Endothelial cell of umbilical vein (primary cell): ENCODE measurements around the gene HTT-AS. TPM values are rescaled to one million over a fixed set of nuclear protein-coding genes. Genes with fewer than 3 reads are reported as not detected.

Experiments used
- BruUV-seq: library from RNA; stranded (reverse); fragments of 400-500 nt; replicated peaks from 2 replicates; lab custom pipeline; 2021; lab: Mats Ljungman, UMichigan
- CTCF ChIA-PET: fragments of 300-600, 350-600 bp; sonication (Branson Sonifier 250); formaldehyde crosslinking; loops from one replicate; lab custom pipeline; 2021; ENCODE audit warnings: antibody characterized with exemption, inconsistent platforms; lab: Charles Lee
- POLR2A ChIA-PET: fragments of 300-600, 350-600 bp; sonication (Branson Sonifier 250); formaldehyde crosslinking; loops from one replicate; lab custom pipeline; 2021; ENCODE audit warnings: antibody characterized with exemption, inconsistent platforms; lab: Charles Lee
- DNase-seq: peaks from one replicate; pipeline ENCODE4 v3.0.0-alpha.2; 2011; ENCODE audit warnings: low read depth, low spot score
- FAIRE-seq: peaks from 2 replicates; lab custom pipeline; 2011; peaks lifted over from hg19 to GRCh38; lab: Jason Lieb, UNC
- H2AFZ ChIP-seq: 2 replicates; pipeline ENCODE4 v1.6.0; 2012; ENCODE audit warnings: low read depth, low read length, control low read depth, inconsistent platforms
- H3K27ac ChIP-seq: 2 replicates; pipeline ENCODE4 v1.5.1; 2011; ENCODE audit warnings: low read depth, mild to moderate bottlenecking, control low read depth, low read length, moderate library complexity; ENCODE audit not compliant: insufficient read depth
- H3K27me3 ChIP-seq, 2 experiments: 2 replicates each; pipeline versions ENCODE4 v1.6.0 to v1.6.1; 2011; ENCODE audit warnings: low read length in 2 of 2, mixed read lengths in 1 of 2; ENCODE audit not compliant: control insufficient read depth in 2 of 2, insufficient read depth in 2 of 2
- H3K36me3 ChIP-seq, 2 experiments: 2 replicates in 1 of 2; 3 replicates in 1 of 2; pipeline ENCODE4 v1.5.1; 2011; ENCODE audit warnings: low read length in 2 of 2, mild to moderate bottlenecking in 1 of 2, moderate library complexity in 1 of 2; ENCODE audit not compliant: control insufficient read depth in 2 of 2, insufficient read depth in 2 of 2; ENCODE audit errors: extremely low read depth in 1 of 2
- H3K4me1 ChIP-seq: 3 replicates; pipeline ENCODE4 v1.5.1; 2011; ENCODE audit warnings: mild to moderate bottlenecking, low read length; ENCODE audit not compliant: control insufficient read depth, insufficient read depth; ENCODE audit errors: extremely low read depth
- H3K4me2 ChIP-seq: 2 replicates; pipeline ENCODE4 v1.6.1; 2011; ENCODE audit warnings: low read length, control low read depth, mixed read lengths; ENCODE audit not compliant: insufficient read depth
- H3K4me3 ChIP-seq, 3 experiments: fragments of 200-600 bp in 1 of 3; sonication (generic), shearing (Covaris generic) in 1 of 3; replicated peaks in 1 of 3; 2 replicates each; pipeline ENCODE4 v1.5.1; 2011 to 2016; ENCODE audit warnings: control low read depth in 3 of 3, low read length in 3 of 3, mild to moderate bottlenecking in 2 of 3, inconsistent platforms in 1 of 3, low read depth in 1 of 3, moderate library complexity in 1 of 3; ENCODE audit not compliant: insufficient read depth in 1 of 3
- H3K79me2 ChIP-seq: 2 replicates; pipeline ENCODE4 v1.6.0; 2012; ENCODE audit warnings: low read length, inconsistent platforms; ENCODE audit not compliant: control insufficient read depth, insufficient read depth
- H3K9ac ChIP-seq: replicated peaks from 2 replicates; pipeline ENCODE3; 2011; ENCODE audit warnings: low read length, control low read depth; ENCODE audit not compliant: insufficient read depth; ENCODE audit errors: extremely low read depth
- H3K9me1 ChIP-seq: replicated peaks from 3 replicates; pipeline ENCODE4 v1.6.0; 2011; ENCODE audit warnings: mild to moderate bottlenecking, low read length; ENCODE audit not compliant: control insufficient read depth, insufficient read depth; ENCODE audit errors: extremely low read depth
- H3K9me3 ChIP-seq: replicated peaks from 2 replicates; pipeline ENCODE4 v1.5.1; 2012; ENCODE audit warnings: low read length, inconsistent platforms; ENCODE audit not compliant: control insufficient read depth, insufficient read depth
- H4K20me1 ChIP-seq: replicated peaks from 2 replicates; pipeline ENCODE3; 2011; ENCODE audit warnings: mild to moderate bottlenecking, low read length; ENCODE audit not compliant: control insufficient read depth, insufficient read depth; ENCODE audit errors: extremely low read depth
- JUN ChIP-seq: IDR thresholded peaks from 2 replicates; pipeline ENCODE4 v1.6.1; 2011; ENCODE audit warnings: borderline replicate concordance, low read depth; ENCODE audit not compliant: insufficient read length, insufficient read depth
- POLR2AphosphoS5 ChIP-seq: IDR thresholded peaks from 2 replicates; pipeline ENCODE4 v1.6.1; 2012; ENCODE audit warnings: low read depth, mild to moderate bottlenecking, control low read depth, low read length, moderate library complexity; ENCODE audit not compliant: insufficient read depth
- dilution Hi-C: fragments of 300-500 bp; cut with MboI; formaldehyde crosslinking; loops from one replicate; pipeline ENCODE4 v1.15.0; 2019; ENCODE audit warnings: low sequenced_read_pairs; ENCODE audit not compliant: extremely low pct_ligation_motif_present
- intact Hi-C: fragments of 100-400 bp; cut with micrococcal nuclease; formaldehyde crosslinking; loops from one replicate; pipeline ENCODE4 v1.10.0; 2022
- polyA plus RNA-seq, 4 experiments: library from polyadenylated mRNA; depleted of rRNA in 3 of 4; stranded (reverse) in 3 of 4; unstranded in 1 of 4; fragments of >200 nt; gene quantifications; 2 replicates each; pipeline versions ENCODE4 v1.2.1 to v1.2.3, GENCODE V29; 2011 to 2012; ENCODE audit warnings: missing spikeins in 1 of 4
- total RNA-seq: library from RNA; stranded (reverse); gene quantifications from 2 replicates; pipeline ENCODE4 v1.2.3, GENCODE V29; 2021
- TF ChIP-seq, protein P1 (sequence below), 2 donors: IDR thresholded peaks; 1 replicate in 1 of 2; 2 replicates in 1 of 2; pipeline ENCODE4 v1.5.1; 2011; ENCODE audit warnings: low read length in 2 of 2, mild to moderate bottlenecking in 2 of 2, moderate library complexity in 2 of 2, control low read depth in 1 of 2, inconsistent platforms in 1 of 2, low read depth in 1 of 2; ENCODE audit not compliant: insufficient read depth in 1 of 2; ENCODE audit errors: extremely low read depth in 1 of 2

Gene HTT-AS
- total and polyA plus RNA-seq, 2 donors (not counting 3 experiments of a cell fraction or from before 2014, with no cell fraction given), result not detected

DNA sequence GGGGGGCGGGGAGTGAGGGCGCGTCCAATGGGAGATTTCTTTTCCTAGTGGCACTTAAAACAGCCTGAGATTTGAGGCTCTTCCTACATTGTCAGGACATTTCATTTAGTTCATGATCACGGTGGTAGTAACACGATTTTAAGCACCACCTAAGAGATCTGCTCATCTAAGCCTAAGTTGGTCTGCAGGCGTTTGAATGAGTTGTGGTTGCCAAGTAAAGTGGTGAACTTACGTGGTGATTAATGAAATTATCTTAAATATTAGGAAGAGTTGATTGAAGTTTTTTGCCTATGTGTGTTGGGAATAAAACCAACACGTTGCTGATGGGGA lies 1.3 kb upstream of the HTT-AS start:
- peak overlapping the region; percentile 46 to 79 (median 55) for H3K4me3 ChIP-seq
- H3K27me3 ChIP-seq, result no peaks in the 10 kb centered on the region
- dilution Hi-C loops (no loop called here), intact Hi-C loops (loop anchor here (1.0 kb wide), 1 partner anchor 28 kb away; no protein-coding TSS in a partner anchor)
- H3K9me1 ChIP-seq, result no peaks in the 10 kb centered on the region
- no TSS peak for BruUV-seq
- ChIA-PET CTCF (interaction anchor here (1.5 kb wide), 1 partner anchor 61 kb away, joined by 3 read pairs; no protein-coding TSS in a partner anchor), POLR2A (no interaction called here)
- H4K20me1 ChIP-seq, result peaks cover 5% of the 10 kb centered on the region
- FAIRE-seq (peak; percentile 24), DNase-seq (no peak)
- TF ChIP-seq POLR2AphosphoS5 (no peak), JUN (no peak)
- TF ChIP-seq, protein P1, sequence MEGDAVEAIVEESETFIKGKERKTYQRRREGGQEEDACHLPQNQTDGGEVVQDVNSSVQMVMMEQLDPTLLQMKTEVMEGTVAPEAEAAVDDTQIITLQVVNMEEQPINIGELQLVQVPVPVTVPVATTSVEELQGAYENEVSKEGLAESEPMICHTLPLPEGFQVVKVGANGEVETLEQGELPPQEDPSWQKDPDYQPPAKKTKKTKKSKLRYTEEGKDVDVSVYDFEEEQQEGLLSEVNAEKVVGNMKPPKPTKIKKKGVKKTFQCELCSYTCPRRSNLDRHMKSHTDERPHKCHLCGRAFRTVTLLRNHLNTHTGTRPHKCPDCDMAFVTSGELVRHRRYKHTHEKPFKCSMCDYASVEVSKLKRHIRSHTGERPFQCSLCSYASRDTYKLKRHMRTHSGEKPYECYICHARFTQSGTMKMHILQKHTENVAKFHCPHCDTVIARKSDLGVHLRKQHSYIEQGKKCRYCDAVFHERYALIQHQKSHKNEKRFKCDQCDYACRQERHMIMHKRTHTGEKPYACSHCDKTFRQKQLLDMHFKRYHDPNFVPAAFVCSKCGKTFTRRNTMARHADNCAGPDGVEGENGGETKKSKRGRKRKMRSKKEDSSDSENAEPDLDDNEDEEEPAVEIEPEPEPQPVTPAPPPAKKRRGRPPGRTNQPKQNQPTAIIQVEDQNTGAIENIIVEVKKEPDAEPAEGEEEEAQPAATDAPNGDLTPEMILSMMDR (IDR thresholded peaks at IDR 0.05; ENCODE audit: extremely low read depth in 1 of 2, insufficient read depth in 1 of 2, low read depth in 1 of 2, low read length in 2 of 2), result no peak
- H3K79me2 ChIP-seq, result peaks cover 42% of the 10 kb centered on the region
- peak overlapping the region; percentile 62 for H2AFZ ChIP-seq
- H3K4me2 ChIP-seq, result peak overlapping the region; percentile 100
- peak overlapping the region; percentile 92 for H3K9ac ChIP-seq
- H3K36me3 ChIP-seq, result no peaks in the 10 kb centered on the region
- peak overlapping the region; percentile 78 for H3K27ac ChIP-seq
- H3K9me3 ChIP-seq, result no peaks in the 10 kb centered on the region
- peaks cover 13% of the 10 kb centered on the region for H3K4me1 ChIP-seq
